Tibial nerve (tissue), 4 donors: ENCODE measurements around the gene SYNJ2.

Source experiments
- EP300 ChIP-seq, 2 donors: sonication (generic); formaldehyde crosslinking; IDR thresholded peaks; one replicate each; pipeline ENCODE4 v1.6.1; 2017; ENCODE audit warnings: antibody characterized with exemption in 2 of 2, mild to moderate bottlenecking in 1 of 2
- POLR2A ChIP-seq, 2 donors: fragments of 450-650 bp; IDR thresholded peaks; one replicate each; pipeline ENCODE4 v1.6.1; 2017; ENCODE audit warnings: antibody characterized with exemption in 2 of 2, mild to moderate bottlenecking in 2 of 2, moderate library complexity in 2 of 2
- TF ChIP-seq, protein P1 (sequence below), 5 experiments: fragments of 200-600 bp in 3 of 5; fragments of 450-650 bp in 2 of 5; sonication (generic) in 3 of 5; IDR thresholded peaks; one replicate each; pipeline ENCODE4 v1.5.1; 2016 to 2019; ENCODE audit warnings: antibody characterized with exemption in 5 of 5, mild to moderate bottlenecking in 3 of 5, moderate library complexity in 2 of 5

DNA sequence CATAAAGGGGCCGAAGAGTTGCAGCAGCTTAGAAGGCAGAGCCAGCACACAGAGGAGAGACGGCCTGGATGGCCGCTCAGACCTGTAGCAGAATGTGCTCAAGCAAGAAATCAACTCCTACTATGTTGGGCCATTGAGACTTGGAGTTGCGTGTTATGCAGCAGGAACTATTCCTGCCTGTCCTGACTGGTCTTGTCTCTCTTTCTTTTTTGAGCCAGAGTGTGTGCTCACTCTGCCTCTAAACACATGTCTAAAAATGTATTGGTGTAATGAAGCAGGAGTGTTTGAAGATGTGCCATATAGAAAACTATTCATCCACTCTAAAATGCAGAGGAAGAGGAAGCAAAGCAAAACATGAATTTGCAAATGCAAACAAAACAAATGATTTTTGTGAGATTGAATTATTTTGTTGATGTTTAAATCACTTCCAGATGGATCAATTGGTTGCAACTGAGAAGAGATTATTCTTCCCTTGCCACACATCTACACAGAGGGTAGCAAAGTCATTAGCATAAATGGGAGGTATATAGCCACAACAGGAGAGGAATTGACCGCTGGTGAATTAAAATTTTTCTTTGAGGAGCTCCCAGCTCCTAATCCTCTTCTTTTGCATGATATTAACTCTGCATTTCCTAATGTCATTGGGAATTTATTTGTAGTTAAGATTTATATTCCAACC is 20.4 kb upstream of the SYNJ2 start:
- TF ChIP-seq, protein P1, sequence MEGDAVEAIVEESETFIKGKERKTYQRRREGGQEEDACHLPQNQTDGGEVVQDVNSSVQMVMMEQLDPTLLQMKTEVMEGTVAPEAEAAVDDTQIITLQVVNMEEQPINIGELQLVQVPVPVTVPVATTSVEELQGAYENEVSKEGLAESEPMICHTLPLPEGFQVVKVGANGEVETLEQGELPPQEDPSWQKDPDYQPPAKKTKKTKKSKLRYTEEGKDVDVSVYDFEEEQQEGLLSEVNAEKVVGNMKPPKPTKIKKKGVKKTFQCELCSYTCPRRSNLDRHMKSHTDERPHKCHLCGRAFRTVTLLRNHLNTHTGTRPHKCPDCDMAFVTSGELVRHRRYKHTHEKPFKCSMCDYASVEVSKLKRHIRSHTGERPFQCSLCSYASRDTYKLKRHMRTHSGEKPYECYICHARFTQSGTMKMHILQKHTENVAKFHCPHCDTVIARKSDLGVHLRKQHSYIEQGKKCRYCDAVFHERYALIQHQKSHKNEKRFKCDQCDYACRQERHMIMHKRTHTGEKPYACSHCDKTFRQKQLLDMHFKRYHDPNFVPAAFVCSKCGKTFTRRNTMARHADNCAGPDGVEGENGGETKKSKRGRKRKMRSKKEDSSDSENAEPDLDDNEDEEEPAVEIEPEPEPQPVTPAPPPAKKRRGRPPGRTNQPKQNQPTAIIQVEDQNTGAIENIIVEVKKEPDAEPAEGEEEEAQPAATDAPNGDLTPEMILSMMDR (IDR thresholded peaks at IDR 0.05), result no peak
- TF ChIP-seq POLR2A (IDR thresholded peaks at IDR 0.05) (no peak), EP300 (IDR thresholded peaks at IDR 0.05) (no peak)
